Endodermal cell (in vitro differentiated cells): ENCODE results near the gene OR2T35. TPM values are rescaled to one million over a fixed set of nuclear protein-coding genes. Genes with fewer than 3 reads are reported as not detected.

ENCODE experiments used
- DNase-seq: peaks from one replicate; pipeline ENCODE4 v3.0.0-alpha.2; 2017
- H3K27ac ChIP-seq: 2 replicates; pipeline ENCODE4 v1.5.1; 2013; ENCODE audit warnings: mild to moderate bottlenecking, low read depth, low read length, moderate library complexity
- H3K27me3 ChIP-seq: 2 replicates; pipeline ENCODE4 v1.6.1; 2013; ENCODE audit warnings: mild to moderate bottlenecking, low read length, moderate library complexity; ENCODE audit not compliant: insufficient read depth, control insufficient read depth, poor library complexity, severe bottlenecking
- H3K36me3 ChIP-seq: 2 replicates; pipeline ENCODE4 v1.7.0; 2013; ENCODE audit warnings: mild to moderate bottlenecking, low read length, moderate library complexity; ENCODE audit not compliant: control insufficient read depth, insufficient read depth
- H3K4me1 ChIP-seq: one replicate; pipeline ENCODE4 v1.7.0; 2013; ENCODE audit warnings: low read length; ENCODE audit not compliant: control insufficient read depth, insufficient read depth
- H3K4me3 ChIP-seq: 2 replicates; pipeline ENCODE4 v1.5.1; 2013; ENCODE audit warnings: mild to moderate bottlenecking, low read length, moderate library complexity
- H3K9ac ChIP-seq: 2 replicates; pipeline ENCODE4 v1.6.1; 2013; ENCODE audit warnings: mild to moderate bottlenecking, low read length, moderate library complexity; ENCODE audit not compliant: poor library complexity, severe bottlenecking; ENCODE audit errors: extremely low read depth
- H3K9me3 ChIP-seq: 2 replicates; pipeline ENCODE4 v1.6.1; 2013; ENCODE audit warnings: mild to moderate bottlenecking, low read length, moderate library complexity; ENCODE audit not compliant: control insufficient read depth
- H3K27ac Mint-ChIP-seq: 2 replicates; pipeline ENCODE4 v1.8.0; 2020; ENCODE audit warnings: mixed read lengths
- H3K27me3 Mint-ChIP-seq: 2 replicates; pipeline ENCODE4 v1.8.0; 2021; ENCODE audit warnings: mild to moderate bottlenecking, mixed read lengths; ENCODE audit not compliant: insufficient read depth
- H3K36me3 Mint-ChIP-seq: 2 replicates; pipeline ENCODE4 v1.8.0; 2020; ENCODE audit warnings: low read depth, mixed read lengths
- H3K4me1 Mint-ChIP-seq: 2 replicates; pipeline ENCODE4 v1.8.0; 2020; ENCODE audit warnings: mixed read lengths
- H3K4me3 Mint-ChIP-seq: 2 replicates; pipeline ENCODE4 v1.8.0; 2020; ENCODE audit warnings: mild to moderate bottlenecking, moderate library complexity, mixed read lengths
- H3K9me3 Mint-ChIP-seq: 2 replicates; pipeline ENCODE4 v1.8.0; 2020; ENCODE audit warnings: mild to moderate bottlenecking, mixed read lengths
- CTCF ChIP-seq: fragments of 200-600 bp; sonication (generic); conservative IDR thresholded peaks from 2 replicates; pipeline ENCODE4 v1.5.0; 2021; ENCODE audit warnings: antibody characterized with exemption, mild to moderate bottlenecking
- WGBS, 2 experiments: methylation state at CpG; one replicate each; pipeline versions ENCODE4 v1.1.5 to v1.1.7; 2013; ENCODE audit warnings: missing lambda C conversion rate in 2 of 2, mixed read lengths in 1 of 2; ENCODE audit not compliant: insufficient coverage in 1 of 2, insufficient read length in 1 of 2; 5-methylcytosine and 5-hydroxymethylcytosine counted together
- total RNA-seq, 2 donors: library from RNA; stranded (reverse); fragmentation: NEBNext Ultra II Directional in 1 of 2; extraction: Animal tissue kit (Norgen Biotek cat#: 25700) in 1 of 2; gene quantifications; 2 replicates in 1 of 2; 3 replicates in 1 of 2; pipeline ENCODE4 v1.2.1, GENCODE V29; 2021

Gene OR2T35
- total RNA-seq, 2 donors from 2014 or later, result not detected

- TF ChIP-seq CTCF, result no peak
- no peak overlapping the region for H3K27ac Mint-ChIP-seq
- peaks cover 86% of the 10 kb centered on the region for H3K9me3 Mint-ChIP-seq
- H3K4me1 Mint-ChIP-seq, result no peaks in the 10 kb centered on the region
- no peak overlapping the region for H3K27ac ChIP-seq
- no peaks in the 10 kb centered on the region for H3K27me3 ChIP-seq
- H3K4me3 ChIP-seq, result no peak overlapping the region
- no peaks in the 10 kb centered on the region for H3K4me1 ChIP-seq
- no peak for DNase-seq
- H3K36me3 Mint-ChIP-seq, result no peaks in the 10 kb centered on the region
- no peak overlapping the region for H3K9ac ChIP-seq
- H3K27me3 Mint-ChIP-seq, result no peaks in the 10 kb centered on the region
- 48% methylated on average over 3 of the region's 3 CpGs; no CpG with 5 or more reads in 1 of the 2 experiments for WGBS, 2 experiments
- H3K9me3 ChIP-seq, result peaks cover 91% of the 10 kb centered on the region
- no peaks in the 10 kb centered on the region for H3K36me3 ChIP-seq
- no peak overlapping the region for H3K4me3 Mint-ChIP-seq
These were observed 34.8 kb downstream of the OR2T35 start for GRCh38 chr1:248610301-248610700.

GRCh38 chr1:248599396-248599795 lies 45.7 kb downstream of the OR2T35 start:
- H3K4me1 ChIP-seq, result no peaks in the 10 kb centered on the region
- no peaks in the 10 kb centered on the region for H3K4me1 Mint-ChIP-seq
- H3K36me3 ChIP-seq, result no peaks in the 10 kb centered on the region
- 70 to 75% methylated on average over 6 to 8 of the region's 8 CpGs for WGBS, 2 experiments
- peaks cover 79% of the 10 kb centered on the region for H3K9me3 ChIP-seq
- TF ChIP-seq CTCF, result no peak
- no peak overlapping the region for H3K27ac ChIP-seq
- H3K9me3 Mint-ChIP-seq, result peaks cover 81% of the 10 kb centered on the region
- no peak overlapping the region for H3K4me3 Mint-ChIP-seq
- H3K27me3 Mint-ChIP-seq, result no peaks in the 10 kb centered on the region
- no peaks in the 10 kb centered on the region for H3K36me3 Mint-ChIP-seq
- no peaks in the 10 kb centered on the region for H3K27me3 ChIP-seq
- no peak for DNase-seq
- no peak overlapping the region for H3K4me3 ChIP-seq
- H3K9ac ChIP-seq, result no peak overlapping the region
- no peak overlapping the region for H3K27ac Mint-ChIP-seq

DNA sequence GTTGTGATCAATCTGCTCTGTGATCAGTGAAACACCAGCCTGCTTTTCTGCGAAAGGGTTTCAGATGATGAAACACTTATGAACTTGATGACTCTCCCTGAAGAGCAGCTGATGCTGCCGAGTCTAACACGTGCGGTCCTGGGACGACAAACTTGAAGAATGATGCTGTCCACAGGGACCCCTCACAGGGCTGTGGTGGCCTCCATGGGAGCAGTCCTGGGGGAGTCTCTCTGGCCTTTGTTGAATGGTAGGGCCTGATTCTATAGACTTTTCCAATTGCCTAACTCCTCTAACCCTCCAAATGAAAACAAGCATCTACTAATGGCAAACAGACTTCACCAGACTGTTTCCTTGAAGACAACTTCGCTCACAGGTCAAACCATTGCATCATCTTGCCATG lies 47.5 kb downstream of the OR2T35 start, which contains the start of gene OR2T10:
Gene OR2T10, minus strand, starts transcription at position 112 of the 400 bp plus-strand sequence. CDS start 3,932 bp downstream, outside the sequence.
- H3K9me3 Mint-ChIP-seq, result peaks cover 77% of the 10 kb centered on the region

More for the DNA sequence above, 47.5 kb downstream of the OR2T35 start, which contains the start of gene OR2T10:
- no peak within 1 kb of the TSS for H3K27ac ChIP-seq
- Mint-ChIP-seq H3K4me3 (no peak within 1 kb of the TSS), H3K27me3 (no peaks in the 10 kb centered on the region), H3K27ac (no peak within 1 kb of the TSS), H3K36me3 (no peaks in the 10 kb centered on the region), H3K4me1 (no peaks in the 10 kb centered on the region)
- no peak for TF ChIP-seq CTCF
- 83 to 93% methylated on average over 5 to 6 of the region's 6 CpGs for WGBS, 2 experiments
- H3K4me3 ChIP-seq, result no peak within 1 kb of the TSS
- DNase-seq, result no peak
- H3K36me3 ChIP-seq, result no peaks in the 10 kb centered on the region
- no peaks in the 10 kb centered on the region for H3K27me3 ChIP-seq
- H3K9me3 ChIP-seq, result peaks cover 79% of the 10 kb centered on the region
- no peak within 1 kb of the TSS for H3K9ac ChIP-seq
- no peaks in the 10 kb centered on the region for H3K4me1 ChIP-seq
